SK-N-SH treated with all-trans-retinoic acid at 6 μM for 48 hours (cell line): ENCODE measurements around the gene GEMIN5.

ENCODE experiments used
- ATAC-seq: fragments of 200-7000 bp; cut with Tn5 transposase; 3 replicates; pipeline ENCODE4 v1.9.1; 2020; ENCODE audit warnings: mild to moderate bottlenecking, moderate library complexity
- CSDC2 ChIP-seq: fragments of 250-450 bp; sonication (Bioruptor Pico); IDR thresholded peaks from 2 replicates; pipeline ENCODE4 v1.5.0; 2020; ENCODE audit warnings: mild to moderate bottlenecking, moderate library complexity
- GLIS3 ChIP-seq: fragments of 250-450 bp; sonication (Bioruptor Pico); IDR thresholded peaks from 2 replicates; pipeline ENCODE4 v1.5.0; 2020; ENCODE audit warnings: mild to moderate bottlenecking, moderate library complexity
- OSR1 ChIP-seq: fragments of 250-450 bp; sonication (Bioruptor Pico); IDR thresholded peaks from 2 replicates; pipeline ENCODE4 v1.8.0; 2022; ENCODE audit warnings: moderate library complexity, mild to moderate bottlenecking, inconsistent platforms
- PPARA ChIP-seq: fragments of 250-450 bp; sonication (Bioruptor Pico); IDR thresholded peaks from 2 replicates; pipeline ENCODE4 v1.5.0; 2020; ENCODE audit warnings: mild to moderate bottlenecking, borderline replicate concordance
- SNAI2 ChIP-seq: fragments of 250-450 bp; sonication (Bioruptor Pico); IDR thresholded peaks from 2 replicates; pipeline ENCODE4 v1.5.0; 2020; ENCODE audit warnings: mild to moderate bottlenecking, moderate library complexity
- TCF4 ChIP-seq: fragments of 250-450 bp; sonication (Bioruptor Pico); IDR thresholded peaks from 2 replicates; pipeline ENCODE4 v1.8.0; 2021; ENCODE audit warnings: mild to moderate bottlenecking, moderate library complexity, borderline replicate concordance
- ZC3H10 ChIP-seq: fragments of 250-450 bp; sonication (Bioruptor Pico); IDR thresholded peaks from 2 replicates; pipeline ENCODE4 v1.5.1; 2021; ENCODE audit warnings: mild to moderate bottlenecking, moderate library complexity
- ZFP3 ChIP-seq: fragments of 250-450 bp; sonication (Bioruptor Pico); IDR thresholded peaks from 2 replicates; pipeline ENCODE4 v1.5.0; 2020; ENCODE audit warnings: mild to moderate bottlenecking, moderate library complexity
- ZFP30 ChIP-seq: fragments of 450-650 bp; formaldehyde crosslinking; IDR thresholded peaks from 2 replicates; pipeline ENCODE4 v1.5.0; 2022; ENCODE audit warnings: mild to moderate bottlenecking, moderate library complexity
- ZNF70 ChIP-seq: fragments of 450-650 bp; formaldehyde crosslinking; IDR thresholded peaks from 2 replicates; pipeline ENCODE4 v1.5.0; 2020; ENCODE audit warnings: mild to moderate bottlenecking, moderate library complexity
- ZNF8 ChIP-seq: fragments of 450-650 bp; formaldehyde crosslinking; IDR thresholded peaks from 2 replicates; pipeline ENCODE4 v1.5.0; 2020; ENCODE audit warnings: mild to moderate bottlenecking, moderate library complexity
- TF ChIP-seq, protein P1 (sequence below): fragments of 250-450 bp; sonication (Bioruptor Pico); IDR thresholded peaks from 2 replicates; pipeline ENCODE4 v1.5.1; 2020; ENCODE audit warnings: low read depth, mild to moderate bottlenecking, moderate library complexity
- TF ChIP-seq, protein P2 (sequence below): fragments of 250-450 bp; sonication (Bioruptor Pico); IDR thresholded peaks from 2 replicates; pipeline ENCODE4 v1.5.1; 2021; ENCODE audit warnings: mild to moderate bottlenecking, moderate library complexity
- TF ChIP-seq, protein P3 (sequence below): fragments of 250-450 bp; sonication (Bioruptor Pico); IDR thresholded peaks from 2 replicates; pipeline ENCODE4 v1.8.0; 2021; ENCODE audit warnings: low read depth, mild to moderate bottlenecking, moderate library complexity, borderline replicate concordance
- TF ChIP-seq, protein P4 (sequence below): fragments of 250-450 bp; sonication (Bioruptor Pico); IDR thresholded peaks from 2 replicates; pipeline ENCODE4 v1.8.0; 2020; ENCODE audit warnings: mild to moderate bottlenecking, moderate library complexity, borderline replicate concordance
- TF ChIP-seq, protein P5 (sequence below): fragments of 250-450 bp; sonication (Bioruptor Pico); IDR thresholded peaks from 2 replicates; pipeline ENCODE4 v1.5.0; 2020; ENCODE audit warnings: mild to moderate bottlenecking, moderate library complexity

GEMIN5 gene, protein sequence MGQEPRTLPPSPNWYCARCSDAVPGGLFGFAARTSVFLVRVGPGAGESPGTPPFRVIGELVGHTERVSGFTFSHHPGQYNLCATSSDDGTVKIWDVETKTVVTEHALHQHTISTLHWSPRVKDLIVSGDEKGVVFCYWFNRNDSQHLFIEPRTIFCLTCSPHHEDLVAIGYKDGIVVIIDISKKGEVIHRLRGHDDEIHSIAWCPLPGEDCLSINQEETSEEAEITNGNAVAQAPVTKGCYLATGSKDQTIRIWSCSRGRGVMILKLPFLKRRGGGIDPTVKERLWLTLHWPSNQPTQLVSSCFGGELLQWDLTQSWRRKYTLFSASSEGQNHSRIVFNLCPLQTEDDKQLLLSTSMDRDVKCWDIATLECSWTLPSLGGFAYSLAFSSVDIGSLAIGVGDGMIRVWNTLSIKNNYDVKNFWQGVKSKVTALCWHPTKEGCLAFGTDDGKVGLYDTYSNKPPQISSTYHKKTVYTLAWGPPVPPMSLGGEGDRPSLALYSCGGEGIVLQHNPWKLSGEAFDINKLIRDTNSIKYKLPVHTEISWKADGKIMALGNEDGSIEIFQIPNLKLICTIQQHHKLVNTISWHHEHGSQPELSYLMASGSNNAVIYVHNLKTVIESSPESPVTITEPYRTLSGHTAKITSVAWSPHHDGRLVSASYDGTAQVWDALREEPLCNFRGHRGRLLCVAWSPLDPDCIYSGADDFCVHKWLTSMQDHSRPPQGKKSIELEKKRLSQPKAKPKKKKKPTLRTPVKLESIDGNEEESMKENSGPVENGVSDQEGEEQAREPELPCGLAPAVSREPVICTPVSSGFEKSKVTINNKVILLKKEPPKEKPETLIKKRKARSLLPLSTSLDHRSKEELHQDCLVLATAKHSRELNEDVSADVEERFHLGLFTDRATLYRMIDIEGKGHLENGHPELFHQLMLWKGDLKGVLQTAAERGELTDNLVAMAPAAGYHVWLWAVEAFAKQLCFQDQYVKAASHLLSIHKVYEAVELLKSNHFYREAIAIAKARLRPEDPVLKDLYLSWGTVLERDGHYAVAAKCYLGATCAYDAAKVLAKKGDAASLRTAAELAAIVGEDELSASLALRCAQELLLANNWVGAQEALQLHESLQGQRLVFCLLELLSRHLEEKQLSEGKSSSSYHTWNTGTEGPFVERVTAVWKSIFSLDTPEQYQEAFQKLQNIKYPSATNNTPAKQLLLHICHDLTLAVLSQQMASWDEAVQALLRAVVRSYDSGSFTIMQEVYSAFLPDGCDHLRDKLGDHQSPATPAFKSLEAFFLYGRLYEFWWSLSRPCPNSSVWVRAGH (N-terminal part only)

DNA sequence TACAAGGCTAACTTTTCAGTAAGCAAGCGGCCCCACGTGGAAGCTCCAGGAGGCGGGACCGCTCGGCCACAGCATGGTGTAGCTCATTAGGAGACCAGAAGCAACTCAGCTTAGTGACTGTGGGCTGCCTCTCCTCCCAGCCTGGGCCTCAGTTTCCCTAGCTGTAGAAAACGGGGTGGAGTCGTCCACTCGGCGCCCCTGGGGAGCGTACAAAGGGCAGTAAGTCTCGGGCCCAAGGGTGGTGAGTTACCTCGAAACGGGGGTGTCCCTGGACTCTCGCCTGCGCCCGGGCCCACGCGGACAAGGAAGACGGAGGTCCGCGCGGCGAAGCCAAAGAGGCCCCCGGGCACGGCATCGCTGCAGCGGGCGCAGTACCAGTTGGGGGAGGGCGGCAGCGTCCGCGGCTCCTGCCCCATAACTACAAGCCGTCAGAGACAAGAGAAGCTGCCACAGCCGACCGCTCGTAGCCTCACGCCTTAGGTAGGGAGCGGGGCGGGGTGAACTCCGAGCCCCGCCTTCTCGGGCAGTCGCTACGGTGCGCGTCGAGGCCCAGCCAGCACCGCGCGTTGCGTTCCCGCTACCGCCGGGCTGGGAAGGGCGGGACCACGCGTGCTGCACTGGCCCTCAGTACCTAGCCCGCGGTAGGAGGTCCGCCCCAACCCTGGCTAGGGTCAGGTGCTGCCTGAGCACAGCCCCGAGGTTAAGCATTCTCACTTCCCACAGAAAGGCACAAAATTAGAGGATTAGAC, at the start of gene GEMIN5:
Gene GEMIN5, minus strand, starts transcription at position 494 of the 749 bp plus-strand sequence. Its CDS starts 78 bp downstream, at position 416.
- TF ChIP-seq OSR1: no peak
- TF ChIP-seq CSDC2 (CRISPR knock-in tag): no peak
- TF ChIP-seq, protein P1, sequence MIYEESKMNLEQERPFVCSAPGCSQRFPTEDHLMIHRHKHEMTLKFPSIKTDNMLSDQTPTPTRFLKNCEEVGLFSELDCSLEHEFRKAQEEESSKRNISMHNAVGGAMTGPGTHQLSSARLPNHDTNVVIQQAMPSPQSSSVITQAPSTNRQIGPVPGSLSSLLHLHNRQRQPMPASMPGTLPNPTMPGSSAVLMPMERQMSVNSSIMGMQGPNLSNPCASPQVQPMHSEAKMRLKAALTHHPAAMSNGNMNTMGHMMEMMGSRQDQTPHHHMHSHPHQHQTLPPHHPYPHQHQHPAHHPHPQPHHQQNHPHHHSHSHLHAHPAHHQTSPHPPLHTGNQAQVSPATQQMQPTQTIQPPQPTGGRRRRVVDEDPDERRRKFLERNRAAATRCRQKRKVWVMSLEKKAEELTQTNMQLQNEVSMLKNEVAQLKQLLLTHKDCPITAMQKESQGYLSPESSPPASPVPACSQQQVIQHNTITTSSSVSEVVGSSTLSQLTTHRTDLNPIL (CRISPR knock-in tag): no peak
- TF ChIP-seq PPARA (CRISPR knock-in tag): no peak
- TF ChIP-seq GLIS3 (CRISPR knock-in tag): 0 out of 2 replicates have a peak, but pooled peaks have one; percentile 8
- ATAC-seq: peak; percentile 94

DNA sequence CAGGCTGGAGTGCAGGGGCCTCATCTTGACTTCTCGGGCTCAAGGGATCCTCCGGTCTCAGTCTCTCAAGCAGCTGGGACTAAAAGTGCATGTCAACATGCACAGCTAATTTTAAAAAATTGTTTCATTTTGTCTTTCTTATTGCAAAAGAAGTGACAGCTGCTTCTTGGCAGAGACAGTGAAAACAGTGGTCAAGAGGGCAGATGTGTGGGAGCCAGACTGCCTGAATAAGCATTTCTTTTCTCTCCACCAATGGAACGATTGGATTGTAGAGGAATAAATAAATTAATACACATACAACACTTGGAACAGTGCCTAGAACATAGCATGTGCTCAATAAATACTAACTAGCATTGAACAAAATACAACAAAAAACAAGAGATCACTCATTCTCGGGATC, 48.1 kb upstream of the GEMIN5 start:
- ATAC-seq: no peak
- TF ChIP-seq ZC3H10 (CRISPR knock-in tag) (no peak), CSDC2 (CRISPR knock-in tag) (no peak), SNAI2 (CRISPR knock-in tag) (no peak), ZNF70 (CRISPR knock-in tag) (no peak), ZFP3 (CRISPR knock-in tag) (no peak), ZFP30 (no peak), ZNF8 (CRISPR knock-in tag) (no peak), TCF4 (CRISPR knock-in tag) (no peak)
- TF ChIP-seq, protein P2, sequence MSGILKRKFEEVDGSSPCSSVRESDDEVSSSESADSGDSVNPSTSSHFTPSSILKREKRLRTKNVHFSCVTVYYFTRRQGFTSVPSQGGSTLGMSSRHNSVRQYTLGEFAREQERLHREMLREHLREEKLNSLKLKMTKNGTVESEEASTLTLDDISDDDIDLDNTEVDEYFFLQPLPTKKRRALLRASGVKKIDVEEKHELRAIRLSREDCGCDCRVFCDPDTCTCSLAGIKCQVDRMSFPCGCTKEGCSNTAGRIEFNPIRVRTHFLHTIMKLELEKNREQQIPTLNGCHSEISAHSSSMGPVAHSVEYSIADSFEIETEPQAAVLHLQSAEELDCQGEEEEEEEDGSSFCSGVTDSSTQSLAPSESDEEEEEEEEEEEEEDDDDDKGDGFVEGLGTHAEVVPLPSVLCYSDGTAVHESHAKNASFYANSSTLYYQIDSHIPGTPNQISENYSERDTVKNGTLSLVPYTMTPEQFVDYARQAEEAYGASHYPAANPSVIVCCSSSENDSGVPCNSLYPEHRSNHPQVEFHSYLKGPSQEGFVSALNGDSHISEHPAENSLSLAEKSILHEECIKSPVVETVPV (CRISPR knock-in tag): no peak
- TF ChIP-seq, protein P3, sequence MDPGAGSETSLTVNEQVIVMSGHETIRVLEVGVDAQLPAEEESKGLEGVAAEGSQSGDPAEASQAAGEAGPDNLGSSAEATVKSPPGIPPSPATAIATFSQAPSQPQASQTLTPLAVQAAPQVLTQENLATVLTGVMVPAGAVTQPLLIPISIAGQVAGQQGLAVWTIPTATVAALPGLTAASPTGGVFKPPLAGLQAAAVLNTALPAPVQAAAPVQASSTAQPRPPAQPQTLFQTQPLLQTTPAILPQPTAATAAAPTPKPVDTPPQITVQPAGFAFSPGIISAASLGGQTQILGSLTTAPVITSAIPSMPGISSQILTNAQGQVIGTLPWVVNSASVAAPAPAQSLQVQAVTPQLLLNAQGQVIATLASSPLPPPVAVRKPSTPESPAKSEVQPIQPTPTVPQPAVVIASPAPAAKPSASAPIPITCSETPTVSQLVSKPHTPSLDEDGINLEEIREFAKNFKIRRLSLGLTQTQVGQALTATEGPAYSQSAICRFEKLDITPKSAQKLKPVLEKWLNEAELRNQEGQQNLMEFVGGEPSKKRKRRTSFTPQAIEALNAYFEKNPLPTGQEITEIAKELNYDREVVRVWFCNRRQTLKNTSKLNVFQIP (CRISPR knock-in tag): no peak
- TF ChIP-seq, protein P4, sequence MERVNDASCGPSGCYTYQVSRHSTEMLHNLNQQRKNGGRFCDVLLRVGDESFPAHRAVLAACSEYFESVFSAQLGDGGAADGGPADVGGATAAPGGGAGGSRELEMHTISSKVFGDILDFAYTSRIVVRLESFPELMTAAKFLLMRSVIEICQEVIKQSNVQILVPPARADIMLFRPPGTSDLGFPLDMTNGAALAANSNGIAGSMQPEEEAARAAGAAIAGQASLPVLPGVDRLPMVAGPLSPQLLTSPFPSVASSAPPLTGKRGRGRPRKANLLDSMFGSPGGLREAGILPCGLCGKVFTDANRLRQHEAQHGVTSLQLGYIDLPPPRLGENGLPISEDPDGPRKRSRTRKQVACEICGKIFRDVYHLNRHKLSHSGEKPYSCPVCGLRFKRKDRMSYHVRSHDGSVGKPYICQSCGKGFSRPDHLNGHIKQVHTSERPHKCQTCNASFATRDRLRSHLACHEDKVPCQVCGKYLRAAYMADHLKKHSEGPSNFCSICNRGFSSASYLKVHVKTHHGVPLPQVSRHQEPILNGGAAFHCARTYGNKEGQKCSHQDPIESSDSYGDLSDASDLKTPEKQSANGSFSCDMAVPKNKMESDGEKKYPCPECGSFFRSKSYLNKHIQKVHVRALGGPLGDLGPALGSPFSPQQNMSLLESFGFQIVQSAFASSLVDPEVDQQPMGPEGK: no peak
- TF ChIP-seq, protein P5, sequence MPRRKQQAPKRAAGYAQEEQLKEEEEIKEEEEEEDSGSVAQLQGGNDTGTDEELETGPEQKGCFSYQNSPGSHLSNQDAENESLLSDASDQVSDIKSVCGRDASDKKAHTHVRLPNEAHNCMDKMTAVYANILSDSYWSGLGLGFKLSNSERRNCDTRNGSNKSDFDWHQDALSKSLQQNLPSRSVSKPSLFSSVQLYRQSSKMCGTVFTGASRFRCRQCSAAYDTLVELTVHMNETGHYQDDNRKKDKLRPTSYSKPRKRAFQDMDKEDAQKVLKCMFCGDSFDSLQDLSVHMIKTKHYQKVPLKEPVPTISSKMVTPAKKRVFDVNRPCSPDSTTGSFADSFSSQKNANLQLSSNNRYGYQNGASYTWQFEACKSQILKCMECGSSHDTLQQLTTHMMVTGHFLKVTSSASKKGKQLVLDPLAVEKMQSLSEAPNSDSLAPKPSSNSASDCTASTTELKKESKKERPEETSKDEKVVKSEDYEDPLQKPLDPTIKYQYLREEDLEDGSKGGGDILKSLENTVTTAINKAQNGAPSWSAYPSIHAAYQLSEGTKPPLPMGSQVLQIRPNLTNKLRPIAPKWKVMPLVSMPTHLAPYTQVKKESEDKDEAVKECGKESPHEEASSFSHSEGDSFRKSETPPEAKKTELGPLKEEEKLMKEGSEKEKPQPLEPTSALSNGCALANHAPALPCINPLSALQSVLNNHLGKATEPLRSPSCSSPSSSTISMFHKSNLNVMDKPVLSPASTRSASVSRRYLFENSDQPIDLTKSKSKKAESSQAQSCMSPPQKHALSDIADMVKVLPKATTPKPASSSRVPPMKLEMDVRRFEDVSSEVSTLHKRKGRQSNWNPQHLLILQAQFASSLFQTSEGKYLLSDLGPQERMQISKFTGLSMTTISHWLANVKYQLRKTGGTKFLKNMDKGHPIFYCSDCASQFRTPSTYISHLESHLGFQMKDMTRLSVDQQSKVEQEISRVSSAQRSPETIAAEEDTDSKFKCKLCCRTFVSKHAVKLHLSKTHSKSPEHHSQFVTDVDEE (CRISPR knock-in tag): no peak
- TF ChIP-seq, protein P1 (CRISPR knock-in tag): no peak
